ENCODE data around the gene FAM124A. TPM values are rescaled to one million over a fixed set of nuclear protein-coding genes. Genes with fewer than 3 reads are reported as not detected.

The FAM124A gene
- total RNA-seq, 1 donor from 2014 or later = not detected

DNA sequence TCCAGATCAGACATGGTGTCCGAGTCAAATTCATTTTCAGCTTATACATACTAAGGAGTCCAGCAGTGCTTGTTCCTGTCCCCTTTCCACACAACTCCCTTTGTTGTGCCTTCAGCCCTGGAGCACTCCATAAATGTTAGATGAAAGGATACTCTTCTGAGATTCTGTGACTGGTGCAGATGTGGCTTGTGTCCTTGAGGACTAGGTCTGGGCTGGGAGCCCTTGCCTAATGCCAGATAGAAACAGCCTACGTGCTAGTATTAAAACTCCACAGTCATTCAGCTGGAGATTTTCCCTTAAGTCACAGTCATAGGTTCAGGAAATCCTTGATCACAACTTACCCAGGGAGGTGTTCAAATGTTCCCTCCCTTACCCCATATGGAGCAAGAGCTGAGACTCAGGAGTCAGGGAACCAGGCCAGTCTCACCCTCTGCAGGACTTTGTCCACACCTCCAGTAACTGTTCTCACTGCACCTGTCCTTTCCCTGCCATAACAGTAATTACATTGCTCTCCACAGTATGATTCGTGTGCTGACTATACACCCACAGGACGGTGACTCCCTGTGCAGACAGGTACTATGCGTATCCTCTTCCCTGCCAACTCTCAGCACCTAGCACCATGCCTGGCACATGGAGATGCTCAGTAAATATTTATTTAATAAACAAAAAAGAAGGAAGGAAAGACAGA is 101.8 kb downstream of the FAM124A start:
- ChIA-PET POLR2A (no interaction called here), CTCF (no interaction called here)
- TF ChIP-seq, protein P1, sequence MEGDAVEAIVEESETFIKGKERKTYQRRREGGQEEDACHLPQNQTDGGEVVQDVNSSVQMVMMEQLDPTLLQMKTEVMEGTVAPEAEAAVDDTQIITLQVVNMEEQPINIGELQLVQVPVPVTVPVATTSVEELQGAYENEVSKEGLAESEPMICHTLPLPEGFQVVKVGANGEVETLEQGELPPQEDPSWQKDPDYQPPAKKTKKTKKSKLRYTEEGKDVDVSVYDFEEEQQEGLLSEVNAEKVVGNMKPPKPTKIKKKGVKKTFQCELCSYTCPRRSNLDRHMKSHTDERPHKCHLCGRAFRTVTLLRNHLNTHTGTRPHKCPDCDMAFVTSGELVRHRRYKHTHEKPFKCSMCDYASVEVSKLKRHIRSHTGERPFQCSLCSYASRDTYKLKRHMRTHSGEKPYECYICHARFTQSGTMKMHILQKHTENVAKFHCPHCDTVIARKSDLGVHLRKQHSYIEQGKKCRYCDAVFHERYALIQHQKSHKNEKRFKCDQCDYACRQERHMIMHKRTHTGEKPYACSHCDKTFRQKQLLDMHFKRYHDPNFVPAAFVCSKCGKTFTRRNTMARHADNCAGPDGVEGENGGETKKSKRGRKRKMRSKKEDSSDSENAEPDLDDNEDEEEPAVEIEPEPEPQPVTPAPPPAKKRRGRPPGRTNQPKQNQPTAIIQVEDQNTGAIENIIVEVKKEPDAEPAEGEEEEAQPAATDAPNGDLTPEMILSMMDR (IDR thresholded peaks at IDR 0.05) = no peak
- DNase-seq = no peak
- Mint-ChIP-seq H3K4me1 (peaks cover 7% of the 10 kb centered on the region), H3K4me3 (no peak overlapping the region), H3K36me3 (ENCODE audit: low read depth) (no peaks in the 10 kb centered on the region), H3K9me3 (no peaks in the 10 kb centered on the region), H3K27ac (no peak overlapping the region), H3K27me3 (no peaks in the 10 kb centered on the region)
- intact Hi-C loops (cut with micrococcal nuclease) = no loop called here
- ATAC-seq (ENCODE audit: low read depth) = no peak

DNA sequence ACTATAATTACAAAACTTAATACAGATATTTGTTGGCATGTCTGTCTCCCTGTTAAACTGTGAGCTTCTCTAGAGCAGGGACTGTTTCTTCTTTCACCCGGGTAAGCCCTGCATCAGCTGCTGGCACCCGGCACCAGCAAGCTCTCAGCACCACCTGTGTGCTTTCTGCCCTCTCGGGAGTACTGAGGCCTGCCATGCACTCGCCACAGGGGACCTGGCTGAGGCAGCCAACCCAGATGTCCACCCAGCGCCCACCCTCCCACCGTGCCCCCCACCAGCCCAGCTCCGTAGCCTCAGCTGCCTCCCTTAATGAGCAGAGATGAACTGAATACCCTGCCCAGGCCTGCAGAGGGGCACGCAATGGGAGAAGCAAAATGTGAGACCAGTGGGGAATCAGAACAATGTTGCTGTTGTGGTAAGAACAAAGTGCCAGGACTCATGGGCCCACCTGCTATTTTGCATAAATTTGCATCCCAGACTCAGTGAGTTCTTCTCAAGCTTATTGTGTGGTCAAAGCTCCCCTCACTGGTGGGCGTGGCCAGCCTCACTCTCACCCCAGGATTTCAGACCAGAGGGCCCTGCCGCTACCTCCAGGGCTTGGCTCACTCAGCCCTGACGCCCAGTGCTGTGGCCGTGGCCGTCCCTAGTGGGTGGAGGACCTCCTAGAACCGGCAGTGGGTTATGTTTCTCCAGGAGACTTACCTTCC is 102.7 kb downstream of the FAM124A start:
- H3K4me3 Mint-ChIP-seq = no peak overlapping the region
- H3K4me1 Mint-ChIP-seq = peaks cover 7% of the 10 kb centered on the region
- TF ChIP-seq, protein P1 (IDR thresholded peaks at IDR 0.05) = no peak
- ATAC-seq (ENCODE audit: low read depth) (no peak), DNase-seq (no peak)
- no peaks in the 10 kb centered on the region for H3K27me3 Mint-ChIP-seq
- no peaks in the 10 kb centered on the region for H3K9me3 Mint-ChIP-seq
- ChIA-PET POLR2A (interaction anchor here (0.6 kb wide), 1 partner anchor 137 kb away, joined by 6 read pairs; no protein-coding TSS in a partner anchor), CTCF (no interaction called here)
- no peaks in the 10 kb centered on the region for H3K36me3 Mint-ChIP-seq (ENCODE audit: low read depth)
- no peak overlapping the region for H3K27ac Mint-ChIP-seq
- intact Hi-C loops (cut with micrococcal nuclease) = no loop called here

DNA sequence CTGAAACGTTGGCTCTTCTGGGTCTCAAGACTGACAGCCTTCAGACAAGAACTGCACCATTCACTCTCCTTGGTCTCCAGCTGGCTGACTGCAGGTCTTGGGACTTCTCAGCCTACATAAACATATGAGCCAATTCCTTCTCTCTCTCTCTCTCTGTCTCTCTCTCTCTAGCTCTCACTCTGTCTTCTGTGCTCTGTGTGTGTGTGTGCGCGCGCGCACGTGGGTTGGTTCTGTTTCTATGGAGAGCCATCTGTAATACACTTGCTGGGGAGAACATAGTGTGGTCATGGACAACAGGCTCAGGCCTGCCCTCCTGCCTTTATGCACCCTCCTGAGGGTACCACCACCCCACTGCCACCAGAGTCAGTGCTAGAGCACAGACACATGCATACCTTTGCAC is 103.6 kb downstream of the FAM124A start:
- ATAC-seq (ENCODE audit: low read depth) (no peak), DNase-seq (no peak)
- Mint-ChIP-seq H3K27me3 (no peaks in the 10 kb centered on the region), H3K36me3 (ENCODE audit: low read depth) (no peaks in the 10 kb centered on the region), H3K27ac (no peak overlapping the region), H3K9me3 (no peaks in the 10 kb centered on the region), H3K4me3 (no peak overlapping the region), H3K4me1 (peaks cover 12% of the 10 kb centered on the region)
- POLR2A ChIA-PET = no interaction called here
- CTCF ChIA-PET = no interaction called here
- intact Hi-C loops (cut with micrococcal nuclease) = no loop called here
- TF ChIP-seq, protein P1 (IDR thresholded peaks at IDR 0.05) = no peak

GRCh38 chr13:51326777-51327176 is 104.6 kb downstream of the FAM124A start:
- intact Hi-C loops (cut with micrococcal nuclease) = no loop called here
- DNase-seq = no peak
- CTCF ChIA-PET = no interaction called here
- TF ChIP-seq, protein P1 (IDR thresholded peaks at IDR 0.05) = no peak
- POLR2A ChIA-PET = no interaction called here
- H3K4me1 Mint-ChIP-seq = peaks cover 21% of the 10 kb centered on the region
- H3K9me3 Mint-ChIP-seq = no peaks in the 10 kb centered on the region
- no peak overlapping the region for H3K27ac Mint-ChIP-seq
- no peak overlapping the region for H3K4me3 Mint-ChIP-seq
- ATAC-seq (ENCODE audit: low read depth) = no peak
- no peaks in the 10 kb centered on the region for H3K27me3 Mint-ChIP-seq
- H3K36me3 Mint-ChIP-seq (ENCODE audit: low read depth) = no peaks in the 10 kb centered on the region

DNA sequence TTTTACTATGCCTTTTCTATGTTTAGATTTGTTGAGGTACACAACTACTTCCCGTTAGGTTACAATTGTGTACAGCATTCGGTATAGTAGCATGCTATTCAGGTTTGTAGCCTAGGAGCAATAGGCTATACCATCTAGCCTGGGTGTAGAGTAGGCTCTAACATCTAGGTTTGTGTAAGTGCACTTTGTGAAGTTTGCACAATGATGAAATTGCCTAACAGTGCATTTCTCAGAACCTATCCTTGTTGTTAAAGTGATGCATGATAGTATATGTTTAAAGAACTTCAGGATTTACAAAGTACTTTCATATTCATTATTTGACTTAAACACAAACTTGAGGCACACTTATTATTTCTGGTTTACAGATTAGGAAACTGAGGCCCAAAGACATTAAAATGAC is 105.8 kb downstream of the FAM124A start:
- intact Hi-C loops (cut with micrococcal nuclease) = no loop called here
- CTCF ChIA-PET = no interaction called here
- TF ChIP-seq, protein P1 (IDR thresholded peaks at IDR 0.05) = no peak
- peaks cover 21% of the 10 kb centered on the region for H3K4me1 Mint-ChIP-seq
- no peak overlapping the region for H3K27ac Mint-ChIP-seq
- no peaks in the 10 kb centered on the region for H3K9me3 Mint-ChIP-seq
- H3K27me3 Mint-ChIP-seq = no peaks in the 10 kb centered on the region
- POLR2A ChIA-PET = no interaction called here
- no peaks in the 10 kb centered on the region for H3K36me3 Mint-ChIP-seq (ENCODE audit: low read depth)
- H3K4me3 Mint-ChIP-seq = no peak overlapping the region
- DNase-seq = no peak
- ATAC-seq (ENCODE audit: low read depth) = no peak

Measured in activated B cell treated with CpG ODN at 0.5 μM for 24 hours (primary cell).